ENCODE measurements around the gene ATP6V0A4. TPM values are rescaled to one million over a fixed set of nuclear protein-coding genes. Genes with fewer than 3 reads are reported as not detected.

The ATP6V0A4 gene
- total and polyA plus RNA-seq, 2 donors (not counting 1 experiment from before 2014, with no cell fraction given): not detected

GRCh38 chr7:138832966-138833365 lies 35.0 kb upstream of the ATP6V0A4 start:
- Histone ChIP-seq H3K27ac (ENCODE audit: insufficient read depth, low read length) (no peak overlapping the region), H3K9ac (ENCODE audit: insufficient read depth, low read length) (no peak overlapping the region), H3K9me3 (ENCODE audit: control insufficient read depth, insufficient read depth, low read depth, low read length) (no peaks in the 10 kb centered on the region), H3K36me3 (ENCODE audit: control insufficient read depth, insufficient read depth, low read length) (no peaks in the 10 kb centered on the region), H4K20me1 (ENCODE audit: control insufficient read depth, extremely low read depth, insufficient read depth, low read length) (no peaks in the 10 kb centered on the region), H3K4me3 (replicated peaks in 1 of 4; ENCODE audit: control extremely low read depth in 1 of 4, insufficient read depth in 1 of 4, low read depth in 3 of 4, low read length in 4 of 4) (no peak overlapping the region), H2AFZ (ENCODE audit: low read length) (no peak overlapping the region), H3K4me2 (ENCODE audit: extremely low read depth, insufficient read depth, low read length) (no peak overlapping the region), H3K79me2 (ENCODE audit: control insufficient read depth, insufficient read depth, low read length) (no peaks in the 10 kb centered on the region), H3K27me3 (ENCODE audit: control insufficient read depth, insufficient read depth, low read length) (no peaks in the 10 kb centered on the region), H3K4me1 (ENCODE audit: control insufficient read depth, extremely low read depth, insufficient read depth, low read length) (no peaks in the 10 kb centered on the region)
- DNase-seq (ENCODE audit: low read depth in 2 of 2): no peak
- TF ChIP-seq EZH2 (IDR thresholded peaks at IDR 0.05; ENCODE audit: low read length, missing control alignments): no peak
- no peak for TF ChIP-seq CTCF (conservative IDR thresholded peaks at IDR 0.05 in 1 of 2, IDR thresholded peaks at IDR 0.05 in 1 of 2; ENCODE audit: low read depth in 1 of 2, low read length in 2 of 2)

GRCh38 chr7:138829335-138829734 lies 31.3 kb upstream of the ATP6V0A4 start:
- Histone ChIP-seq H3K36me3 (ENCODE audit: control insufficient read depth, insufficient read depth, low read length) (no peaks in the 10 kb centered on the region), H2AFZ (ENCODE audit: low read length) (no peak overlapping the region), H3K9ac (ENCODE audit: insufficient read depth, low read length) (no peak overlapping the region), H4K20me1 (ENCODE audit: control insufficient read depth, extremely low read depth, insufficient read depth, low read length) (no peaks in the 10 kb centered on the region), H3K4me1 (ENCODE audit: control insufficient read depth, extremely low read depth, insufficient read depth, low read length) (no peaks in the 10 kb centered on the region), H3K4me2 (ENCODE audit: extremely low read depth, insufficient read depth, low read length) (no peak overlapping the region), H3K27ac (ENCODE audit: insufficient read depth, low read length) (no peak overlapping the region), H3K27me3 (ENCODE audit: control insufficient read depth, insufficient read depth, low read length) (no peaks in the 10 kb centered on the region), H3K4me3 (replicated peaks in 1 of 4; ENCODE audit: control extremely low read depth in 1 of 4, insufficient read depth in 1 of 4, low read depth in 3 of 4, low read length in 4 of 4) (no peak overlapping the region), H3K9me3 (ENCODE audit: control insufficient read depth, insufficient read depth, low read depth, low read length) (no peaks in the 10 kb centered on the region), H3K79me2 (ENCODE audit: control insufficient read depth, insufficient read depth, low read length) (no peaks in the 10 kb centered on the region)
- no peak for DNase-seq (ENCODE audit: low read depth in 2 of 2)
- no peak for TF ChIP-seq CTCF (conservative IDR thresholded peaks at IDR 0.05 in 1 of 2, IDR thresholded peaks at IDR 0.05 in 1 of 2; ENCODE audit: low read depth in 1 of 2, low read length in 2 of 2)
- no peak for TF ChIP-seq EZH2 (IDR thresholded peaks at IDR 0.05; ENCODE audit: low read length, missing control alignments)

- Histone ChIP-seq H3K9me3 (ENCODE audit: control insufficient read depth, insufficient read depth, low read depth, low read length) (no peaks in the 10 kb centered on the region), H3K79me2 (ENCODE audit: control insufficient read depth, insufficient read depth, low read length) (no peaks in the 10 kb centered on the region), H2AFZ (ENCODE audit: low read length) (no peak overlapping the region), H3K36me3 (ENCODE audit: control insufficient read depth, insufficient read depth, low read length) (no peaks in the 10 kb centered on the region), H3K4me3 (replicated peaks in 1 of 4; ENCODE audit: control extremely low read depth in 1 of 4, insufficient read depth in 1 of 4, low read depth in 3 of 4, low read length in 4 of 4) (no peak overlapping the region), H3K4me1 (ENCODE audit: control insufficient read depth, extremely low read depth, insufficient read depth, low read length) (no peaks in the 10 kb centered on the region), H3K27ac (ENCODE audit: insufficient read depth, low read length) (no peak overlapping the region), H3K9ac (ENCODE audit: insufficient read depth, low read length) (no peak overlapping the region), H4K20me1 (ENCODE audit: control insufficient read depth, extremely low read depth, insufficient read depth, low read length) (no peaks in the 10 kb centered on the region), H3K27me3 (ENCODE audit: control insufficient read depth, insufficient read depth, low read length) (no peaks in the 10 kb centered on the region), H3K4me2 (ENCODE audit: extremely low read depth, insufficient read depth, low read length) (no peak overlapping the region)
- TF ChIP-seq CTCF (conservative IDR thresholded peaks at IDR 0.05 in 1 of 2, IDR thresholded peaks at IDR 0.05 in 1 of 2; ENCODE audit: low read depth in 1 of 2, low read length in 2 of 2): no peak
- no peak for TF ChIP-seq EZH2 (IDR thresholded peaks at IDR 0.05; ENCODE audit: low read length, missing control alignments)
- no peak for DNase-seq (ENCODE audit: low read depth in 2 of 2)
Measured at GRCh38 chr7:138828302-138828701, 30.3 kb upstream of the ATP6V0A4 start.

Data from fibroblast of lung (primary cell).